GM12891 (cell line): Measurements from ENCODE around the gene PARD3.

Source experiments
- POLR2A ChIP-seq: IDR thresholded peaks from 2 replicates; pipeline ENCODE4 v1.6.1; 2011; ENCODE audit warnings: low read depth, low read length, control low read depth
- POLR2AphosphoS5 ChIP-seq: IDR thresholded peaks from 2 replicates; pipeline ENCODE4 v1.6.1; 2011; ENCODE audit warnings: low read depth, low read length, control low read depth

GRCh38 chr10:34075254-34075926, 739.7 kb downstream of the PARD3 start:
- no peak for TF ChIP-seq POLR2A
- no peak for TF ChIP-seq POLR2AphosphoS5
